HG03060 (cell line): Measurements from ENCODE around the gene LRRC25.
"Not testable (repeated sequence)": the region's sequence is repeated elsewhere in the genome, so short reads cannot be mapped to it uniquely, and the experiment has no call there.

Experiments
- ATAC-seq: cut with Tn5 transposase; IDR thresholded peaks from one replicate; pipeline ENCODE4 v1.9.1; 2021; ENCODE audit warnings: low read depth, moderate number of reproducible peaks; ENCODE audit not compliant: unreplicated experiment

The LRRC25 gene

GRCh38 chr19:18385675-18386542 is 11.5 kb downstream of the LRRC25 start, which contains the start of gene GDF15:
Gene GDF15 (plus strand): TSS chr19:18386158. CDS start chr19:18386190, 32 bp downstream.
- no peak for ATAC-seq

GRCh38 chr19:18385359-18385674 is 12.1 kb downstream of the LRRC25 start:
- no peak for ATAC-seq

DNA sequence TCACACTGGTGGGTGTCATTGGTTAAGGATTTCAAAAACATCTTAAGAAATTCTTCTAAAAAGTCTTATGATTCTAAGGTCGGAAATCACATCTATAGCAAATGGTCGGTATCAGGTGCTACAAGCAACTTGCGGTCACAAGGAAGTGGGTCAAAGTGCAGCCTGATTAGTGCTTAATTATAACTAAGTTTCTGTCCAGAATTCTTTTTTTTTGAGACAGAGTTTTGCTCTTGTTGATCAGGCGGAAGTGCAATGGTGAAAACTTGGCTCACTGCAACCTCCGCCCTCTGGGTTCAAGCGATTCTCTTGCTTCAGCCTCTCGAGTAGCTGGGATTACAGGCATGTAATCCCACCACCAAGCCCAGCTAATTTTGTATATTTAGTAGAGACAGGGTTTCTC is 12.6 kb downstream of the LRRC25 start:
- ATAC-seq: no peak

DNA sequence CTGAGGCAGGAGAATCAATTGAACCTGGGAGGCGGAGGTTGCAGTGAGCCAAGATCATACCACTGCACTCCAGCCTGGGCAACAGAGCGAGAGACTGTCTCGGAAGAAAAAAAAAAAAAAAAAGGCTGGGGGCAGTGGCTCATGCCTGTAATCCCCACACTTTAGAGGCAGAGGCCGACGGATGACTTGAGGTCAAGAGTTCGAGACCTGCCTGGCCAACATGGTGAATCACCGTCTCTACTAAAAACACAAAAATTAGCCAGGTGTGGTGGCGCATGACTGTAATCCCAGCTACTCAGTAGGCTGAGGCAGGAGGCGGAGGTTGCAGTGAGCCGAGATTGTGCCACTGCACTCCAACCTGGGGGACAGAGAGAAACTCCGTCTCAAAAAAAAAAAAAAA is 13.8 kb downstream of the LRRC25 start:
- ATAC-seq: not testable (repeated sequence)

- ATAC-seq: no peak
Measured at GRCh38 chr19:18380843-18381242, 16.6 kb downstream of the LRRC25 start.

- no peak for ATAC-seq
Measured at GRCh38 chr19:18379803-18380747, 17.3 kb downstream of the LRRC25 start.

DNA sequence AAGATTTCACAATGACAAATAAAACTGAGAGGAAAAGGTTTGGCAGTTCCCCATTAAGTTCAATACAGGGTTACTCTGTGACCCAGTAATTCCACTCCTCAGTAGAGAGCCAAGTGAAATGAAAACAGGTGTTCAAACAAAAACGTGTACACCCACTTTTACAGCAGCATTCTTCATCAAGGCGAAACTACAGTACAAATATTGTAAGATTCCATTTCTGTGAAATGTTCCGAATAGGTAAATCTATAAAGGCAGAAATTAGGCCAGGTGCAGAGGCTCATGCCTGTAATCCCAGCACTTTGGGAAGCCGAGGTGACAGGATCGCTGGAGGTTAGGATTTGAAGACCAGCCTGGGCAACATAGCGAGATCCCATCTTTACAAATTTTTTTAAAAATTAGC is 20.4 kb downstream of the LRRC25 start:
- no peak for ATAC-seq

GRCh38 chr19:18373892-18374629 is 23.4 kb downstream of the LRRC25 start:
- ATAC-seq: peak; percentile 70

DNA sequence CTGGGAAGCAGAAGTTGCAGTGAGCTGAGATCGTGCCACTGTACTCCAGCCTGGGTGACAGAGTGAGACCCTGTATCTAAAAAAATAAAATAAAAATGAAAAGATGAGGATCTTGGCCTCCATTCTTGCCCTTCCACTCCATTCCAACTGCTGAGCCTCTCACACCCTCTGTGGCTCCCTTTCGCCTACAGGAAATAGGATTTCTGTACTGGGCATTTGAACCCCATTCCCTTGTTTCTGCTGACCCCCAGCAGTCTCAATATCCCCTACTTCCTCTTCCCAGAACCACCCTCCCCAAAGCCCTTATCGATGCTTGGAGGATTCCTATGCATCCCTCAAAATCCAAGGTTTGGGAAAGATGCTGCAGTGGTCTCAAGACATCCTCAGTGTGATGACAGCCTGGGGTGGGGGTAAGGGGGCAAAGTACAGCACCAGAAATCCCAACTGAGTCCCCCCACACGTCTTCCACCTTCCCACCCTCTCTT is 24.0 kb downstream of the LRRC25 start:
- ATAC-seq: no peak

- no peak for ATAC-seq
Measured at GRCh38 chr19:18368504-18369222, 28.8 kb downstream of the LRRC25 start.

GRCh38 chr19:18366021-18366435 is 31.4 kb downstream of the LRRC25 start:
- no peak for ATAC-seq

DNA sequence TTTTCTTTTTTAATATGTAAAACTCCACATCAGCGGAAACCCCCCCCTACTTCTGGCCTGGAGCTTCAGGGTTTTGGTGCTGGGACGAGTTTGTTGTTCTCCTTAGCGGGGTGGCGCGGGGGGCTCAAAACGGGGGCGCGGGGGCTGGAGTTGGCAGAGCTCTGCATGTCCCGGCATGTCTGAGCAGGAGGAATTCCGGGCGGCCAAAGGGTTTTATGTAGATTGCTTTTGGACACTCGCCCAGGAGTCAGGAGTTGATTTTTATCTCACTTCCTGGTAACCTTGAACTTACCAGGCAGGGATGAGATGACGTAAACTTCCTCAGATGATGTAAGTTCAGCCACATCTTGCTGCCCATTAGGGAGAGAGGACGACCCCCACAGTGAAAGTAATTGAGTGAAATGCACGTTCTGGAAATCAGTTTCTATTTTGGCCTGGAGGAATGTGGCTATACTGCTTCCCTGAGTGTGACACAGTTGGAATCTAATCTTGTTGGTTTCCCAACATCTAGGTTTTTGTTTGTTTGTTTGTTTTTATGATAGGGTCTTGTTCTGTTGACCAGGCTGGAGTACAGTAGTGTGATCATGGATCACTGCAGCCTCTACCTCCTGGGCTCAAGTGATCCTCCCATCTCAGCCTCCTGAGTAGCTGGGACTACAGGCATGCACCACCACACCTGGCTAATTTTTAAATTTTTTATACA is 32.4 kb downstream of the LRRC25 start:
- no peak for ATAC-seq

- not testable (repeated sequence) for ATAC-seq
Measured at GRCh38 chr19:18364277-18364825, 33.1 kb downstream of the LRRC25 start.

DNA sequence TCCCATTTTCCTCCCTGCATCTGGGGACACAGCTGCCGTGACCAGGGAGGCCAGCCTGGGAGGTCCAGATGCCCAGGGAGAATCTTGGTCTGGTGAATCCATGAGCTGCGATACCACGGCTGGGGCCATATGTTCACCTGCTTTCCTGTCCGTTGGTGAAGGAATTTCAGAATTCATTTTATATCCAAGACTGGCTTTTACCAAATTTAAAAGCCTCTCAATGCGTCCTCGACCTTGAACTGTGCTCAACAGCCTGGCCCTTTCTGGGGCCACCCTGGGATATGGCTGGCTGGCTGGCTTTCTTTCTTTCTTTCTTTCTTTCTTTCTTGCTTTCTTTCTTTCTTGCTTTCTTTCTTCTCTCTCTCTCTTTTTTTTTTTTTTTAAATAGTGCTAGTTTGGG is 33.6 kb downstream of the LRRC25 start:
- no peak for ATAC-seq

DNA sequence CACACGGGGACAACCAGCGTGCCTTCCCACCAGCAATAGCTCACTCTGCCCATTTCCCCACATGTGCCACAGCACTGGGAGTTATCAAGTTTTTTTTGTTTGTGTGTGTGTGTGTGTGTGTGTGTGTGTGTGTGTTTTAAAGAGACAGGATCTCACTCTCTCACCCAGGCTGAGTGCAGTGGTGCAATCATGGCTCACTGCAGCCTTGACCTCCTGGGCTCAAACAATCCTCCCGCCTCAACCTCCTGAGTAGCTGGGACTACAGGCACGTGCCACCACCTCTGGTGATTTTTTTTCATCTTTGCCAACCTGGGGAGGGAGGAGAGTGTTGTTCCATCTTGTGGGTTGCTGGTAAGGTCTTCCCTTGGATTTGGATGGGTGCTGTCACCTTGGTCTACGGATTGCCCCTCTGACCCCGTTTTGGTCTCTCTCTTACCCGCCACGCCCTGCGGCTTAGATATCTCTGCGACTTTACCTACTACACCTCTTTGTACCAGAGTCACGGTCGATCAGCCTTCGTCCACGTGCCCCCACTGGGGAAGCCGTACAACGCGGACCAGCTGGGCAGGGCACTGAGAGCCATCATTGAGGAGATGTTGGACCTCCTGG is 34.4 kb downstream of the LRRC25 start:
- ATAC-seq: no peak

GRCh38 chr19:18361646-18362045 is 35.8 kb downstream of the LRRC25 start:
- no peak for ATAC-seq

DNA sequence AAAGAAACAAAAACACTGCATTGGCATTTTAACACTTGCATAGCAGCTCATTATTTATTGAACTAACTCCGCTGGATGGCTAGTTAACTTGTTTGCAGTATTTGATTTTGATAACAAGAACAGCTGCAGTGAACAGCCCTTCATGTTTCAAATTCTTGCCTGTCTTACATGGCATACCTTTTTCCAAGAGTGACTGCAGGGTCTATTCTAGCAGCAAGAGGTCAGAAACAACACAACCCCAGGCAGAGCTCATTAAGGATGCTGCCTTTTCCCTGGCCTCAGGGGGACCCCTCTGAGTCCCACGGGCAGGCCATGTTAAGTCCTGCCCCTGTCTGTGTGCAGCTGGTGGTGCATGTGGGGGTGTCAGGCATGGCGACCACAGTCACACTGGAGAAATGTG is 40.4 kb downstream of the LRRC25 start:
- no peak for ATAC-seq

DNA sequence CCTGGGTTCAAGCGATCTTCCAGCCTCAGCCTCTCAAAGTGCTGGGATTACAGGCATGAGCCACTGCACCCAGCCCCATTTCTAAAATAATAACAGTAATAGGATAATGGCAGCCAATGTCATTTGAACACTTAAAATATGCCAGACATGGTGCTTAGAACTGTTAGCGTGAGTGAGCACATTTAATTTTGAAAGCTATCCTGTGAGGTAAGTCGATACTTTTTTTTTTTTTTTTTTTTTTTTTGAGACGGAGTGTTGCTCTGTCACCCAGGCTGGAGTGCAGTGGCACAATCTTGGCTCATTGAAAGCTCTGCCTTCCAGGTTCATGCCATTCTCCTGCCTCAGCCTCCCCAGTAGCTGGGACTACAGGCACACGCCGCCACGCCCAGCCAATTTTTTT is 42.7 kb downstream of the LRRC25 start:
- not testable (repeated sequence) for ATAC-seq
